GM20000 (cell line): Measurements from ENCODE around the gene MAP3K10.

Experiments used
- DNase-seq: peaks from one replicate; pipeline ENCODE4 v3.0.0; 2012; ENCODE audit warnings: low spot score
- CTCF ChIP-seq: IDR thresholded peaks from 2 replicates; pipeline ENCODE4 v1.5.1; 2012; ENCODE audit warnings: mild to moderate bottlenecking, control low read depth; ENCODE audit errors: extremely low read depth, missing control alignments

The MAP3K10 gene

GRCh38 chr19:40249201-40249600 is 58.0 kb downstream of the MAP3K10 start:
- TF ChIP-seq CTCF = no peak
- DNase-seq = no peak

GRCh38 chr19:40249781-40250180 is 58.6 kb downstream of the MAP3K10 start:
- no peak for TF ChIP-seq CTCF
- no peak for DNase-seq

- TF ChIP-seq CTCF = no peak
- DNase-seq = no peak
Measured at GRCh38 chr19:40251244-40251643, 60.0 kb downstream of the MAP3K10 start.

- TF ChIP-seq CTCF = no peak
- DNase-seq = no peak
Measured at GRCh38 chr19:40251991-40252390, 60.8 kb downstream of the MAP3K10 start.

- no peak for DNase-seq
- no peak for TF ChIP-seq CTCF
Measured at GRCh38 chr19:40252395-40252794, 61.2 kb downstream of the MAP3K10 start.

GRCh38 chr19:40253611-40254092 is 62.4 kb downstream of the MAP3K10 start:
- no peak for DNase-seq
- TF ChIP-seq CTCF = no peak

GRCh38 chr19:40254714-40255418 is 63.6 kb downstream of the MAP3K10 start:
- DNase-seq = no peak
- TF ChIP-seq CTCF = no peak
